ENCODE measurements around the gene DIO1.
"Not testable (repeated sequence)": the region's sequence is repeated elsewhere in the genome, so short reads cannot be mapped to it uniquely, and the experiment has no call there.

The DIO1 gene

GRCh38 chr1:53893999-53894636 lies at the start of gene DIO1:
DIO1 (plus strand) TSS chr1:53894187; CDS start chr1:53894211, 24 bp downstream.
- DNase-seq: no peak

DNA sequence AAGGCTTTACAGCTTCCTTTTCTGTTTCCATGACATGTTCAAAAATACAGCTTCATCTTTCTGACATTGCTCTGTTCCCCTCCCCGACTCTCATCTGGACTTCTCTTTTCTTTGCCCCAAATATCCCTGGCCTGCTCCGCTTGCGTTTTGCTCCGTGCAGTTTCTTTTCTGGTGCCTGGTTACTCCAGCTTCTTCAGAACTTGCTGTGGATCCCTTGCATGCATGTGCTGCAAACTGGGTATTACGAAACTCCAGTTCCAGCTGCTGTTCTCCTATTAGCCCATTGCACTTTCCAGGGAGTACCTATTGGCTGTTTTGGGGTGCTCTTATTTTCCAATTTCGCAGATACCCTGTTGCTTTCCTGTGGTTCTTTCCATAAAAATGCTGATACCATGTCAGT lies 46.0 kb upstream of the DIO1 start:
- DNase-seq: no peak

- DNase-seq: no peak
Measured at GRCh38 chr1:53850082-53850673, 43.8 kb upstream of the DIO1 start.

GRCh38 chr1:53851571-53852285 lies 42.3 kb upstream of the DIO1 start:
- no peak for DNase-seq

GRCh38 chr1:53860967-53861411 lies 33.0 kb upstream of the DIO1 start:
- DNase-seq: peak; percentile 52 to 71

DNA sequence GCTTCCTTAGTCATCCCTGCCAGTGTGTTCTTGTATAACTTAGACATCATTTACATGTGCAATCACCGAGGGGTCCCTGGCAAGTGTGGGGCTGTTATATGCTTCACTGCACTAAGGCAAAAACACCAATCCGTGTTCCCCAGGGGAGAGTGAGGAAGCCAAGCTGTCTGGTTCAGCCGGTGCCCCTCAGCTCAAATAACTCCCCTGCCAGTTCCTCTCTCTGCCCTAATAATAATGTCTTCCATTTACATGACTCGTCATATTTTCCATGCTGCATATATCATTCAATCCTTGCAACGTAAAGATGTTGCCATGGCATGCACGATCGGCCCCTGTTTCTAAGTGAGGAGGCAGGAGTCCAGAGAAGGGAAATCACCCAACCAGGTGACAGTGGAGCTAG lies 31.5 kb upstream of the DIO1 start:
- DNase-seq: no peak

GRCh38 chr1:53868565-53868964 lies 25.4 kb upstream of the DIO1 start:
- DNase-seq: no peak

- DNase-seq: no peak
Measured at GRCh38 chr1:53869454-53870117, 24.4 kb upstream of the DIO1 start.

- no peak for DNase-seq
Measured at GRCh38 chr1:53871221-53871620, 22.8 kb upstream of the DIO1 start.

- no peak for DNase-seq
Measured at GRCh38 chr1:53871773-53872484, 22.1 kb upstream of the DIO1 start.

DNA sequence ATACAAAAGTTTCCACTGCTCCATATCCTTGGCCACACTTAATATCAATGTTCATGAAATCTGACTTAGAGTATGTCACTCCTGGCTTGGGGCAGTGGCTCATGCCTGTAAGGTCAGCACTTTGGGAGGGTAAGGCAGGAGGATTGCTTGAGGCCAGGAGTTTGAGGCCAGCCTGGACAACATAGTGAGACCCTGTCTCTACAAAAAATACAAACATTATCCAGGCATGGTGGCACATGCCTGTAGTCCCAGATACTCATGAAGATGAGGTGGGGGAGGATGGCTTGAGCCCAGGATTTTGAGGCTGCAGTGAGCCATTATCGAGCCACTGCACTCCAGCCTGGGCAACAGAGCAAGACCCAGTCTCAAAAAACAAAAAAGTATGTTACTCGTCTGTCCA lies 18.8 kb upstream of the DIO1 start:
- not testable (repeated sequence) for DNase-seq

- DNase-seq: peak; percentile 52 to 67
Measured at GRCh38 chr1:53878492-53879105, 15.4 kb upstream of the DIO1 start.

DNA sequence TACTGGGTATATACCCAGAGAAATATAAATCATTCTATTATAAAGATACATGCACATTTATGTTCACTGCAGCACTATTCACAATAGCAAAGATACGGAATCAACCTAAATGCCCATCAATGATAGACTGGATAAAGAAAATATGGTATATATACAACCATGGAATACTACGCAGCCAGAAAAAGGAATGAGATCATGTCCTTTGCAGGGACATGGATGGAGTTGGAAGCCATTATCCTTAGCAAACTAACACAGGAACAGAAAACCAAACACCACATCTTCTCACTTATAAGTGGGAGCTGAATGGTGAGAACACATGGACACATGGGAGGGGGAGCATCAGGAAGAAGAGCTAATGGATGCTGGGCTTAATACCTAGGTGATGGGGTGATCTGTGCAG lies 12.1 kb upstream of the DIO1 start:
- not testable (repeated sequence) for DNase-seq

- not testable (repeated sequence) for DNase-seq
Measured at GRCh38 chr1:53883600-53883999, 10.4 kb upstream of the DIO1 start.

GRCh38 chr1:53888681-53889080 lies 5.3 kb upstream of the DIO1 start:
- DNase-seq: no peak

- peak; percentile 70 to 71 for DNase-seq
Measured at GRCh38 chr1:53889304-53890298, 4.4 kb upstream of the DIO1 start, which contains the start of gene YIPF1. YIPF1 (minus strand) TSS chr1:53889797; CDS start chr1:53888937, 860 bp downstream.

DNA sequence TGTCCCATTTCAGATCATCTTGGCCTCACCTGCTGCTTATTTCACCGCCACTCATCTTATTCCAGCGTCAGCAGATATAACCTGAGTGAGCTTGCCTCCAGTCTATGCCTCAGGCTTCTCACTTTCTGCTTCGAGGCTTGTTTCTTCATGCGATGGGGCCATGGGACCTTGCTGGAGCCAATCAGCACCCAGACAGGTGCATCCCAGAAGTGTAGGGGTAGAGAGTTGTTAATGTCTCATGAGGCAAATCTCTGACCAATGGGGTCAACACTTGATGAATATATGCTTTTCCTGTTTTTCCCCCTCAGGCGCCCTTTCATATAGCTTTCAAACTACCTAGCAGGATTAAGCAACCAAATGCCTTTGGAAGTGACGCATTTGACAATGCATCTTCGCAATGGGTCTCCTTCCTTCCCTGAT lies 3.5 kb upstream of the DIO1 start:
- no peak for DNase-seq

DNA sequence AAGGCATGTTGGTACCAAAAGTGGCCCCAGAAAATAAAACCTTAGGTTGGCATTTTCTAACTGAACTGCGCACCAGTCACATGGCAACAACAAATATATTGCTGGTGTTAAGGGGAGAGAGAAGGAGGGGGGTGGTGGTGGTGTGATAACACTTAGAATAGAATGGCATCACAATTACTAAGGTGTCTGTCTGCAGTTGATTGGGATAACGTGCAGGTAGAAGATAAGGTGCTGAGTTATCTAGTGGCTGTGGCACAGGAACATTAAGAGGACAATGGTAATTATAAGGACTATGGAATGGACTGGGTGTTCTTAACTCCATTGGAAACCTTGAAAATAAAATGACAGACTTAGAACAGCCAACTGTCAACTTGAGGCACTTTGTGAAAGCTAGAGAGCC lies 3.0 kb upstream of the DIO1 start:
- DNase-seq: no peak

GRCh38 chr1:53891678-53892077 lies 2.3 kb upstream of the DIO1 start:
- DNase-seq: no peak

- DNase-seq: no peak
Measured at GRCh38 chr1:53892911-53893310, 1.1 kb upstream of the DIO1 start.

GRCh38 chr1:53894644-53895043 lies 657 bp downstream of the DIO1 start:
- no peak for DNase-seq

Measured in AML-193 (cell line).